ENCODE measurements around the gene SYNDIG1L. TPM values are rescaled to one million over a fixed set of nuclear protein-coding genes. Genes with fewer than 3 reads are reported as not detected.

The SYNDIG1L gene
- total RNA-seq, 1 experiment from 2014 or later = 0.33 TPM

DNA sequence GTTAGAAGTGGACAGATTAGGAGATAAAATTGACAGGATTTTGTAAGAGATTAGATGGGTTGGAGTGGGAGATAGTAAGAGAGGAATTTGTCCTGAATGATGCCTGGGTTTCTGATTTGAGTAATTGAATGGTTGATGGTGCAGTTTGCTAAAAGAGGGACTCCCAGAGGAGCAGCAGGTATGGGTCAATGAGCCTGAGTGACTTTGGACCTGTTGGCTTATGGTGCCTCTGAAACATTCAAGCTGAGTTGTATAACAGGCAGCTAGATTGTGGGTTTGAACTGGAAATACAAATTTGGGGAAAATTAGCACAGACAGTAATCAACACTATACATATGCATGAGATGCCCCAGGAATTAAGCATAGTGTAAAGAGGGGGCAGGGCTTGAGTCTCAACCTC lies 16.7 kb upstream of the SYNDIG1L start:
- Mint-ChIP-seq H3K36me3 (ENCODE audit: insufficient read depth in 1 of 3, low read depth in 3 of 3) (no peaks in the 10 kb centered on the region), H3K4me3 (no peak overlapping the region), H3K4me1 (peaks cover 24 to 35% of the 10 kb centered on the region in 2 experiments), H3K27me3 (ENCODE audit: low read depth) (no peaks in the 10 kb centered on the region), H3K27ac (no peak overlapping the region), H3K9me3 (no peaks in the 10 kb centered on the region)
- no peak overlapping the region for H2BK20ac ChIP-seq (ENCODE audit: low read depth, low read length, poor library complexity, severe bottlenecking)
- no peak overlapping the region for H2AFZ ChIP-seq (ENCODE audit: low read length)
- no peaks in the 10 kb centered on the region for H3K27me3 ChIP-seq (ENCODE audit: insufficient read depth, low read length)
- H4K20me1 ChIP-seq (ENCODE audit: control insufficient read depth, insufficient read depth, insufficient read length) = no peaks in the 10 kb centered on the region
- no peak overlapping the region for H2BK120ac ChIP-seq (ENCODE audit: low read depth, low read length, poor library complexity, severe bottlenecking)
- H3K79me1 ChIP-seq (ENCODE audit: insufficient read depth, low read depth, low read length, poor library complexity, severe bottlenecking) = no peaks in the 10 kb centered on the region
- no peak overlapping the region for H3K14ac ChIP-seq (ENCODE audit: insufficient read depth, low read length)
- H3K4me1 ChIP-seq (ENCODE audit: insufficient read depth, low read length) = peaks cover 7% of the 10 kb centered on the region; the same call in 1 of the 2 replicates
- no peaks in the 10 kb centered on the region for H3K9me3 ChIP-seq (ENCODE audit: control insufficient read depth, low read depth, low read length)
- H4K5ac ChIP-seq (ENCODE audit: insufficient read length, low read depth, low read length) = no peak overlapping the region
- H2BK12ac ChIP-seq (ENCODE audit: insufficient read length, low read depth, low read length) = no peak overlapping the region
- no peak overlapping the region for H3K18ac ChIP-seq (ENCODE audit: insufficient read length, low read depth, low read length)
- H3K4me2 ChIP-seq (ENCODE audit: insufficient read depth, insufficient read length, low read length) = no peak overlapping the region
- H3K79me2 ChIP-seq (ENCODE audit: insufficient read depth, low read length) = no peaks in the 10 kb centered on the region
- H4K91ac ChIP-seq (ENCODE audit: insufficient read length, low read depth, low read length) = no peak overlapping the region
- H2AK5ac ChIP-seq (ENCODE audit: insufficient read length, low read length) = no peak overlapping the region
- H3K23ac ChIP-seq (ENCODE audit: insufficient read length, low read depth, low read length) = no peak overlapping the region
- H3K27ac ChIP-seq (ENCODE audit: insufficient read length, low read depth, low read length) = no peak overlapping the region
- H2BK15ac ChIP-seq (ENCODE audit: low read depth, low read length) = no peak overlapping the region
- no peak overlapping the region for H2BK5ac ChIP-seq (ENCODE audit: insufficient read length, low read length)
- no peak overlapping the region for H3K56ac ChIP-seq (ENCODE audit: insufficient read length, low read depth, low read length)
- TF ChIP-seq, protein P1, sequence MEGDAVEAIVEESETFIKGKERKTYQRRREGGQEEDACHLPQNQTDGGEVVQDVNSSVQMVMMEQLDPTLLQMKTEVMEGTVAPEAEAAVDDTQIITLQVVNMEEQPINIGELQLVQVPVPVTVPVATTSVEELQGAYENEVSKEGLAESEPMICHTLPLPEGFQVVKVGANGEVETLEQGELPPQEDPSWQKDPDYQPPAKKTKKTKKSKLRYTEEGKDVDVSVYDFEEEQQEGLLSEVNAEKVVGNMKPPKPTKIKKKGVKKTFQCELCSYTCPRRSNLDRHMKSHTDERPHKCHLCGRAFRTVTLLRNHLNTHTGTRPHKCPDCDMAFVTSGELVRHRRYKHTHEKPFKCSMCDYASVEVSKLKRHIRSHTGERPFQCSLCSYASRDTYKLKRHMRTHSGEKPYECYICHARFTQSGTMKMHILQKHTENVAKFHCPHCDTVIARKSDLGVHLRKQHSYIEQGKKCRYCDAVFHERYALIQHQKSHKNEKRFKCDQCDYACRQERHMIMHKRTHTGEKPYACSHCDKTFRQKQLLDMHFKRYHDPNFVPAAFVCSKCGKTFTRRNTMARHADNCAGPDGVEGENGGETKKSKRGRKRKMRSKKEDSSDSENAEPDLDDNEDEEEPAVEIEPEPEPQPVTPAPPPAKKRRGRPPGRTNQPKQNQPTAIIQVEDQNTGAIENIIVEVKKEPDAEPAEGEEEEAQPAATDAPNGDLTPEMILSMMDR (conservative IDR thresholded peaks at IDR 0.05) = no peak
- H3K9ac ChIP-seq (ENCODE audit: extremely low read depth, insufficient read length, low read length) = no peak overlapping the region
- H3T11ph ChIP-seq (ENCODE audit: low read length) = no peak overlapping the region
- no peak overlapping the region for H3K4ac ChIP-seq (ENCODE audit: low read depth, low read length)
- no peak for DNase-seq
- no peaks in the 10 kb centered on the region for H3K23me2 ChIP-seq (ENCODE audit: insufficient read length, low read depth, low read length, poor library complexity, severe bottlenecking)
- H4K8ac ChIP-seq (replicated peaks; ENCODE audit: insufficient read length, low read depth, low read length) = no peak overlapping the region
